ENCODE data around the gene RASAL1. TPM values are rescaled to one million over a fixed set of nuclear protein-coding genes. Genes with fewer than 3 reads are reported as not detected.

Gene RASAL1
- total RNA-seq, 1 experiment from 2014 or later, result 0.32 TPM

DNA sequence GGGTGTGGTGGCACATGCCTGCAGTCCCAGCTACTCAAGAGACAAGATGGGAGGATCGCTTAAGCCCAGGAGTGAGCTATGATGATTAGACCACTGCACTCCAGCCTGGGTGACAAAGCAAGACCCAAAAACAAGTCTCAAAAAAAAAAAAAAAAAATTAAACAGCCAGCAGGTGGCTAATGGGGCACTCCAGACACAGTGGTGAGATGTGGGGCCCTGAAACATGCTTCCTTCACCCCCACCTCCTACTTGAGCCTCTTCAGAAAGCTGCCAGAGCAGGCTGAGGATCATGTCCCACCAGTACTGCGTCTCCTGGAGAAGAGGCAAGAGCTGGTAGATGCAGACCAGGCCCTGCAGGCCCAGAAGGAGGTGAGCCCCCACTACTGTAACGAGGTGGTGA is 16.1 kb upstream of the RASAL1 start:
- H3K4me3 ChIP-seq (ENCODE audit: low read depth, low read length, poor library complexity, severe bottlenecking), result no peak overlapping the region
- TF ChIP-seq, protein P1, sequence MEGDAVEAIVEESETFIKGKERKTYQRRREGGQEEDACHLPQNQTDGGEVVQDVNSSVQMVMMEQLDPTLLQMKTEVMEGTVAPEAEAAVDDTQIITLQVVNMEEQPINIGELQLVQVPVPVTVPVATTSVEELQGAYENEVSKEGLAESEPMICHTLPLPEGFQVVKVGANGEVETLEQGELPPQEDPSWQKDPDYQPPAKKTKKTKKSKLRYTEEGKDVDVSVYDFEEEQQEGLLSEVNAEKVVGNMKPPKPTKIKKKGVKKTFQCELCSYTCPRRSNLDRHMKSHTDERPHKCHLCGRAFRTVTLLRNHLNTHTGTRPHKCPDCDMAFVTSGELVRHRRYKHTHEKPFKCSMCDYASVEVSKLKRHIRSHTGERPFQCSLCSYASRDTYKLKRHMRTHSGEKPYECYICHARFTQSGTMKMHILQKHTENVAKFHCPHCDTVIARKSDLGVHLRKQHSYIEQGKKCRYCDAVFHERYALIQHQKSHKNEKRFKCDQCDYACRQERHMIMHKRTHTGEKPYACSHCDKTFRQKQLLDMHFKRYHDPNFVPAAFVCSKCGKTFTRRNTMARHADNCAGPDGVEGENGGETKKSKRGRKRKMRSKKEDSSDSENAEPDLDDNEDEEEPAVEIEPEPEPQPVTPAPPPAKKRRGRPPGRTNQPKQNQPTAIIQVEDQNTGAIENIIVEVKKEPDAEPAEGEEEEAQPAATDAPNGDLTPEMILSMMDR (conservative IDR thresholded peaks at IDR 0.05; ENCODE audit: low read depth, low read length), result no peak
- TF ChIP-seq EZH2 (IDR thresholded peaks at IDR 0.05; ENCODE audit: borderline replicate concordance, low read depth, low read length, poor library complexity, severe bottlenecking), result no peak
- BruUV-seq (replicated peaks), result no TSS peak
- CTCF ChIA-PET, result interaction anchor here (0.5 kb wide), 2 partner anchors 16 to 965 kb away, joined by 4 to 6 read pairs; partner anchors contain the start of gene RASAL1
- intact Hi-C loops (cut with micrococcal nuclease; ENCODE audit: unreplicated experiment), result loop anchor here (5.0 to 10.0 kb wide), 2 partner anchors 99 to 157 kb away; no protein-coding TSS in a partner anchor
- no peaks in the 10 kb centered on the region for H3K9me3 ChIP-seq (ENCODE audit: low read depth, low read length, poor library complexity, severe bottlenecking)
- H3K27me3 ChIP-seq (replicated peaks; ENCODE audit: insufficient read depth, low read depth, low read length, poor library complexity), result peaks cover 5% of the 10 kb centered on the region
- POLR2A ChIA-PET (ENCODE audit: low non-redundant PET), result no interaction called here
- H3K27ac ChIP-seq (ENCODE audit: low read depth, low read length, poor library complexity, severe bottlenecking), result no peak overlapping the region
- no peaks in the 10 kb centered on the region for H3K36me3 ChIP-seq (ENCODE audit: insufficient read depth, low read length, poor library complexity, severe bottlenecking)
- DNase-seq (ENCODE audit: low spot score), result no peak
- H3K4me1 ChIP-seq (ENCODE audit: insufficient read depth, low read length, poor library complexity, severe bottlenecking), result peaks cover 17% of the 10 kb centered on the region

DNA sequence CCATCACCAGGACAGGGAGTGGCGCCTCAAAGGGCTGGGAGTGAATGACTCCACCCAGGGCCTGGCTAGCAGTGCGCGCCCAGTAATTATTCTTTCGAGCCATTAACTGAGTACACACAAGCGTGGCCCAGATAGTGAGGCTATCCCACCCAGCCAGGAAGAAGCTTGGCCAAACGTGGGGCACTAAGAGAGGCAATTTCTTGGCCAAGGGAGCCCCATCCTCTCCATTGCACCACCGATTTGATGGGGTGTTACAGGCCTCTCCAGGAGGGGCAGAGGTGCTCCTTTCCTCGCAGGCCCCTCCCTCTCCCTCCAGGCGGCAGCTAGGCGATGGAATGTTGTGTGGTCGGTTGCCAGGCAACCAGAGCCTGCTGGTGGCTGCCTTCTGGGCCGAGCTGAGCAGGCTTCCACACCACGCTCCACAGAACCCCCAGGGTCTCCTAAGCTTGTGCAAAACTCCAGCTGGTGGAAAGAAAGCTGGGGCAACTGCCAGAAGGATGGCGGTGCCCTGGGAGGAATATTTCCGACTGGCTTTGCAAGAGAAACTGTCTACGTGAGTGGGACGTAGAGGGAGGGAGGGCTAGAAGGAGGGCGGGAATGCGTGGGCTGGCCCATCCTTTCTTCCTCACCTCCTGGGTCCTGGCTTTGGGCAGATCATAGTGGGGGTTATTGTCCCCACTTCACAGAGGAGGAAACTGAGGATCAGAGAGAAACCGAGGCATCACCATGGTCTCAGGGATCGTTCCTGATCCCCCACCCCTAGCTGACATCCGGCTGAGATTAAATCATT is 14.0 kb upstream of the RASAL1 start, which contains the start of gene CFAP73:
CFAP73 (plus strand) TSS at position 364 of the 790 bp plus-strand sequence; CDS start at position 498, 134 bp downstream.
- CTCF ChIA-PET, result interaction anchor here (0.5 to 1.5 kb wide), 2 partner anchors 12 to 157 kb away, joined by 3 to 6 read pairs; no protein-coding TSS in a partner anchor
- peaks cover 17% of the 10 kb centered on the region for H3K4me1 ChIP-seq (ENCODE audit: insufficient read depth, low read length, poor library complexity, severe bottlenecking)
- intact Hi-C loops (cut with micrococcal nuclease; ENCODE audit: unreplicated experiment), result loop anchor here (5.0 to 10.0 kb wide), 2 partner anchors 97 to 155 kb away; no protein-coding TSS in a partner anchor
- no peak within 1 kb of the TSS for H3K27ac ChIP-seq (ENCODE audit: low read depth, low read length, poor library complexity, severe bottlenecking)
- peak; percentile 92 for DNase-seq (ENCODE audit: low spot score)
- no peak for TF ChIP-seq EZH2 (IDR thresholded peaks at IDR 0.05; ENCODE audit: borderline replicate concordance, low read depth, low read length, poor library complexity, severe bottlenecking)
- TF ChIP-seq, protein P1 (conservative IDR thresholded peaks at IDR 0.05; ENCODE audit: low read depth, low read length), result 0 out of 2 replicates have a peak, but pooled peaks have one; percentile 9
- no peaks in the 10 kb centered on the region for H3K36me3 ChIP-seq (ENCODE audit: insufficient read depth, low read length, poor library complexity, severe bottlenecking)
- peaks cover 5% of the 10 kb centered on the region for H3K27me3 ChIP-seq (replicated peaks; ENCODE audit: insufficient read depth, low read depth, low read length, poor library complexity)
- H3K4me3 ChIP-seq (ENCODE audit: low read depth, low read length, poor library complexity, severe bottlenecking), result no peak within 1 kb of the TSS
- no peaks in the 10 kb centered on the region for H3K9me3 ChIP-seq (ENCODE audit: low read depth, low read length, poor library complexity, severe bottlenecking)
- no TSS peak for BruUV-seq (replicated peaks)
- POLR2A ChIA-PET (ENCODE audit: low non-redundant PET), result no interaction called here

DNA sequence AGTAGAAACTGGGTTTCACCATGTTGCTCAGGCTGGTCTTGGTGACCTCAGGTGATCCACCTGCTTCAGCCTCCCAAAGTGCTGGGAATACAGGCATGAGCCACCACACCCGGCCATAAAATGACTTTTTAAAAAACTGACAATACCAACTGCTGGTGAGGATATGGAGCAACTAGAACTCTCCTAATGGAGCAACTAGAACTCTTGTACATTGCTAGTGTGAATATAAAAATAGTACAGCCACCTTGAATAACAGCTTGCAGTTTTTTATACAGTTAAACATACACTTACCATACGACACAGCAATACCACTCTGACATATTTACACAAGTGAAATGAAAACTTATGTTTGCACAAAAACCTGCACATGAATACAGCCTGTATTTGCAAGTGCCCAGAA is 11.4 kb upstream of the RASAL1 start:
- no peaks in the 10 kb centered on the region for H3K27me3 ChIP-seq (replicated peaks; ENCODE audit: insufficient read depth, low read depth, low read length, poor library complexity)
- no TSS peak for BruUV-seq (replicated peaks)
- no peak for TF ChIP-seq EZH2 (IDR thresholded peaks at IDR 0.05; ENCODE audit: borderline replicate concordance, low read depth, low read length, poor library complexity, severe bottlenecking)
- TF ChIP-seq, protein P1 (conservative IDR thresholded peaks at IDR 0.05; ENCODE audit: low read depth, low read length), result no peak
- H3K4me3 ChIP-seq (ENCODE audit: low read depth, low read length, poor library complexity, severe bottlenecking), result no peak overlapping the region
- no peaks in the 10 kb centered on the region for H3K9me3 ChIP-seq (ENCODE audit: low read depth, low read length, poor library complexity, severe bottlenecking)
- CTCF ChIA-PET, result no interaction called here
- H3K4me1 ChIP-seq (ENCODE audit: insufficient read depth, low read length, poor library complexity, severe bottlenecking), result peaks cover 11% of the 10 kb centered on the region
- intact Hi-C loops (cut with micrococcal nuclease; ENCODE audit: unreplicated experiment), result no loop called here
- DNase-seq (ENCODE audit: low spot score), result no peak
- POLR2A ChIA-PET (ENCODE audit: low non-redundant PET), result no interaction called here
- no peak overlapping the region for H3K27ac ChIP-seq (ENCODE audit: low read depth, low read length, poor library complexity, severe bottlenecking)
- no peaks in the 10 kb centered on the region for H3K36me3 ChIP-seq (ENCODE audit: insufficient read depth, low read length, poor library complexity, severe bottlenecking)

All from A673 (cell line).